Activated CD8-positive, alpha-beta memory T cell treated with anti-CD3 and anti-CD28 coated beads, Interleukin-2, amount 50 U/mL, for 1 hour (primary cell): ENCODE data around the gene HS3ST4.
"Not testable (repeated sequence)": the region's sequence is repeated elsewhere in the genome, so short reads cannot be mapped to it uniquely, and the experiment has no call there.

Experiments
- DNase-seq: peaks from one replicate; pipeline ENCODE4 v3.0.0-alpha.2; 2020; ENCODE audit errors: extremely low read depth

Gene HS3ST4

GRCh38 chr16:25988882-25989281 lies 297.1 kb downstream of the HS3ST4 start:
- DNase-seq: no peak

GRCh38 chr16:25996052-25996451 lies 304.3 kb downstream of the HS3ST4 start:
- no peak for DNase-seq

DNA sequence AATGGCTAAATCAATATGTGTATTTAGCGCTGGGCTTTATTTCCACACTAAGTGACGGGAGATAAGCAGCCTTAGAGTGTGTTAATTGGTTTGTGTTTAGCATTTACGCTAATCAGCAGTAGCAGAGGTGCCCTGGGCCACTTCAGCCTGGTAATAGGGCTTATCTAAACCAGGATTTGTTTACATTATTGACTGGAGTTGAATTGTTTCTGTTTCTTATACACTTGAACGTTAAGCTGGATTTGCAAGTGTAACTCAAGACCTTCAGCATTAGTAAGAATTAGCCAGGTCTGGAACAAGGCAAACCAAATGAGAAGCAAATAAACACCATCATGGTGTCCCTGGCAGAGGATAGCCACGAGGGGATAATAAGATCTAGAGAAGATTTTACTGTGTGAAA lies 313.6 kb downstream of the HS3ST4 start:
- no peak for DNase-seq

DNA sequence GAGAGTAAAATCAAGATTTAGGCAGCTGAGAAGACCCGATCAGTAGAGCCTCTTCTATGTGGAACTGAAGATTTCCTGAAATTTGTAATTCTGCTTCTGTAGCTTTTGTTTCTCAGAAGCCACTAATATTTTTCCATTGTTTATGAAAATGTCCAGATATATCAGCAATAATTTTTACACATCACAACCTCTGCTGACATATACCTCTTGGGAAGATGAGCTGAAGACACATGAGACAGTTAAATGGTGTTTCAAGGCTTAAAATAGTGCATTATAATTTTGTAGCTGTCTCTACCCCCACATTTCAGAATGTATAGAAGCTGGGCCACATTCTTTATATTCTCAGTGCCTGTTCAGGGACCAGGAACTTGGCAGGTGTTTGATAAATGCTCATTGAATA lies 320.6 kb downstream of the HS3ST4 start:
- no peak for DNase-seq

DNA sequence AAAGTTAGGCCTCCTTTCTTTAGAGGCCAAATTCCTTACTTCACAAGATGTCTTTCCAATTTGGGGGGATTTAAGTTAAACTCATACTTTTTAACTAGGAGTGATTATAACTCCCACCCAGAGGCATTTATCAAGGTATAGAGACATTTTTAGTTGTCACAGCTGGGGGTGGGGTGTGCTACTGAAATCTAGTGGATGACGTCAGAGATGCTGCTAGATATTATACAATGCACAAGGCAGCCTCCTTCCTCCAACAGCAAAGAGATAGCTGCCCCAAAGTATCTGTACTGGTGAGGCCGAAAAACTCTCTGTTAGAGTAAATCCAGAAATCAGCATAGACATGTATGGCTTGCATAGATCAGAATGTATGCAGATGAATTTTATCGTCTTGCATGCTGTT lies 324.0 kb downstream of the HS3ST4 start:
- DNase-seq: no peak

DNA sequence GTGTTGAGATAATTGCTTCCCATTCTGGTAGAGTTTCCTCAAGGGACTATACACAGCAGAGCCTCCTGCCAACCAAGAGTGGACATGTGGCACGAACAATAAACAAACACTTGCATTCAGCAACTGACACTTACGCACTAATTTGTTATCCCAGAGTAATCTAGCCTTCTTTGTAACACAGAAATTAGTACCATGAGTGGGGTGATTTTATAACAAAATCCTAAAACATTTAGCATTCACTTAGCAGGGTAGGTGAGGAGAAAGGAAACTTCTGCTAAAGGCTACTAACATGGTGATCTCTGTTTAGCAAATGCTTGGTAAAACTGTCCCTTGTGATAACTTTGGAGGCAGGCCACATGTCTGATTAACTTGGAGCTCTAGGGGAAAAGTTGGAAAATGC lies 325.2 kb downstream of the HS3ST4 start:
- no peak for DNase-seq

DNA sequence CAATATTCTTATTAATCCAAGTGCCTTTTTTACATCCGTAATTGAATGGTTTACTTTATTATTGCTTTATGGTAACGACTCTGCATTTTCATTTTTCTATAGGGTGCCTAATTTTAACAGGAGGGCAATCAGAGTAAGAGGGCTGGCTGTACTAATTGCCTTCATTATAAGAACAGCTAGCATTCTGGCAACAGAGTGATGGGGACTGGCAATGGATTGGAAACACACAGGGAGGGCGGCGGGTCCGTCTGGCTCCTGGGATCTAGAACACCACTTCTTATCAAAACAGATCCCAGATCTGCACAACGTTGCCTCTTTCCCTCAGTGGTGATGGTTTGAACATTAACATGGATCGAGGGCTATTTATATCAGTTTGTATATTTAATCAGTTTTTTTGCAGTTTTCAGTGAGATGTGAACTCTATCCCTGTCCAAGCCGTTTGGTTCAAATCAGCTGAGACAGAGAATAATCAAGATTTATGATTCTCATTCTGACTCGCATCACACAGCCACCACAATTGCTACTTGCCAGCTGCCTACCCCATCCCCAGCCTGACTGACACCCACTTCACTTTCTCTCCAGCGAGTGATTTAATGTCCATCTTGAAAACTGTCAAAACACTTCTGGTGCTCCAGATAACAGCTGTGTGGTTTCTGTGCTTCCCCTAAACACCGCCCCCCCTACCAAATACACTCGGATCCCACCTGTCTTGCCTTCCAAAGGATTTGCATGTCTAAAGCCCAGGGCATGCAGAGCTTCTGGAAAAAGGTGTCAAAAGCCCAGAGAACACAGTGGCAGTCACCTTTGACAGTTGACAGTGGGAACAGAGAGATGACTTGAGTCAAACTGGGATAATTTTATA lies 327.9 kb downstream of the HS3ST4 start:
- no peak for DNase-seq

GRCh38 chr16:26026709-26027450 lies 335.1 kb downstream of the HS3ST4 start:
- no peak for DNase-seq

GRCh38 chr16:26031286-26031685 lies 339.5 kb downstream of the HS3ST4 start:
- DNase-seq: no peak

GRCh38 chr16:26032661-26033060 lies 340.9 kb downstream of the HS3ST4 start:
- DNase-seq: not testable (repeated sequence)

GRCh38 chr16:26041952-26042668 lies 350.4 kb downstream of the HS3ST4 start:
- DNase-seq: no peak

GRCh38 chr16:26050472-26050871 lies 358.7 kb downstream of the HS3ST4 start:
- no peak for DNase-seq

DNA sequence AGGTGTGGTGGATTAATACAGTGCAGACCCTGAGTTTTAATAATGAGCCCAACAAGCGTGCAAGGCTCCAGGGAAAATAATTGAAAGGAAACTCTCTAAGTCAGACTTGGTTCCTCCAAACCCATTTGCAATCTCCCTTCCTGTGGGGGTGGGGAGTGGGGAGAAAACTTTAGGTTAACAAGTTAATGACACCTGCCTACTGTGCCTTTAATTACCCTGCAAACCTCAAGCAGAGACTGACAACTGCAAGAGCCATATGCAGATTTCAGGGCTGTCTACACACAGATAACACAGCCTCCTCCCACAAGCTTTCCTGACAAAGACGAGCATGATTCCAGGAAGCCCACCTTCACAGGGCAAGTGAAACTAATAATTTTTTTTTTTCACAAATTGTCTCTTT lies 359.3 kb downstream of the HS3ST4 start:
- DNase-seq: no peak

- DNase-seq: no peak
Measured at GRCh38 chr16:26053889-26054288, 362.1 kb downstream of the HS3ST4 start.

DNA sequence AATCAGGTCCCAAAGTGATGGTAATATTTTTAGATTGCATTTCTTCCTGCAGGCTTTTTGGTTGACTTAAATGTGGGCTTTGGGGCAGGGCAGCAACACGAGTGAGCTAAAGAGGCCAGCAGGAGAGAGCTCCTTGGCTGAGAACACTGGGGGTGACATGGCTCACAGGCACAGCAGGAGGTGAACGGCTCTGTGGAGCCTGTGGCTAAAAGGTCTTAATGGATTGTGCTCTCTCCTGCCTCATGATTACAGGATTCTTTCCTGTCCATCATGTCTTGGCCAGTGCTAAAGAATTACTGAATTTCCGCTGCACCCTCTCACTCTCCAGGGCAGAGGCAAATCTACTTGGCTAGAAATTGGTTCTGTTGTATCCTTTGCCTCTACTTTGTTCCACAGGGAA lies 366.6 kb downstream of the HS3ST4 start:
- DNase-seq: no peak

- DNase-seq: no peak
Measured at GRCh38 chr16:26070302-26071100, 378.7 kb downstream of the HS3ST4 start.

GRCh38 chr16:26071101-26071866 lies 379.5 kb downstream of the HS3ST4 start:
- no peak for DNase-seq

GRCh38 chr16:26078716-26079355 lies 387.1 kb downstream of the HS3ST4 start:
- DNase-seq: no peak

DNA sequence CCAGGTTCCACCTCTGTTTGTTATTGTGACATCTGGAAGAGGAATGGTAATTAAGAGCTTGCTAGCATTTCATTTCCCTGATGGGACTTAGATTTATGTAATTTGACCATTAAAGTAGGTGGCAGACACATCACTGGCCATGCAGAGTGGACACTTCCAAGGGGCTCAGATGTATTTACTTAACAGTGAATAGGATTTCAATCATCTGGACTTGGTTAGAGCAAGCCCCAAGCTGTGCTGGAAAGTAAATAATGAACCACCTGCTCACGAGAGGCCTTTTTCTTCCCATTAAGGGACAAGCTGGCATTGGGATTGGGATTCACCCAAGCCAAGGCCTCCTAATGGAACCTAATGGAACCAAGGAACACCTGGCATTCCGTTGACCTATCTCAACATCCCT lies 395.3 kb downstream of the HS3ST4 start:
- DNase-seq: no peak

DNA sequence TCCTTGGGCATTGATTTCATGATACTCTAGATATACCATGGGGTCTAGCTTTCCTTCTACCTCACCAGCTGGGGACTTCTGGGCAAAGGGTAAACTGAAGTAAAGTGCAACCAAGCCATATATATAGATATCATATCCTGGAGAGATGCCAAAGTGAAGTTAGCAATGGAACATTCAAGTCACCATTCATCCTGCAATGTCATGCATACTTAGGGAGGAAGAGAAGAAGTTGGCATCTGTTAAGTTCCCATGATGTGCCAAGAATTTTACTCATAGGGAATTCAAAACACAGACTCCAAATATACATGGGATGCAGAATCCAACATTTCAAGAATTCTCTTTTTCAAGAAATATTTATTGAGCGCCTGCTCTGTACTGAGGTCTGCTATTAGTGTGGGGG lies 399.8 kb downstream of the HS3ST4 start:
- DNase-seq: no peak
